Measurements from ENCODE around the gene RNU4-1.

RNU4-1 gene

DNA sequence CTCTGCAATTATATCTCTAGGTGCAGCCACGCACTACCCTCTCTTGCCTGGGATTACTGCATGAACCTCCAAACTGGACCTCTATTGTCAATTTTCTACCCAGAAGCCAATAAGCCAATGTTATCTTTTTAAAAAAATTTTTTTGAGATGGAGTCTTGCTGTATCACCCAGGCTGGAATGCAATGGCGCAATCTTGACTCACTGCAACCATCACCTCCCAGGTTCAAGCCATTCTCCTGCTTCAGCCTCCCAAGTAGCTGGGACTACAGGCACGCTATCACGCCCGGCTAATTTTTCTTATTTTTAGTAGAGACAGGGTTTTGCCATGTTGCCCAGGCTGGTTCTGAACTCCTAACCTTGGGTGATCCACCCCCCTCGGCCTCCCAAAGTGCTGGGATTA is 16.3 kb downstream of the RNU4-1 start:
- peaks cover 5% of the 10 kb centered on the region; the same call in 1 of the 2 replicates for H3K9me3 ChIP-seq (ENCODE audit: control insufficient read depth, insufficient read depth, low read length)
- H3K4me1 ChIP-seq (ENCODE audit: insufficient read depth, low read length) = no peaks in the 10 kb centered on the region
- H3K9ac ChIP-seq (ENCODE audit: low read depth, low read length) = no peak overlapping the region
- no peaks in the 10 kb centered on the region for H3K36me3 ChIP-seq (ENCODE audit: insufficient read depth, low read length)

DNA sequence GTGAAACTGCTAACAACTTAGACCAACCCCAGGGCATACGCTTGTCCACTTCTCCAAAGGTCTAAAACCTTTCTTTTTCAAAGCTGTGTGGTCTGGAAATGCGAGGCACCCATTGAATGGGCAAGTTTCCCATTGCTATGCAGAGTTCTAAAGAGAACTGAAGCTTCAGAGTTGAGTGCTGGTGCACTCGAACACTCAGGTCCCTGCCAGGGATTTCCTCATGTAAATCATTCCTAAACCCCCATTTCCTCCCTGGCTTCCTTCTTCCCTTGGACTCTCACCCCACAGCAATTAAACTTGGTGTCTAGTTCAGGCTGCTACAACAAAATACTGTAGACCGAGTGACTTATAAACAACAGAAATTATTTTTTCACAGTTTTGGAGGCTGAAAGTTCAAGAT is 25.3 kb downstream of the RNU4-1 start:
- H3K9ac ChIP-seq (ENCODE audit: low read depth, low read length) = no peak overlapping the region
- H3K4me1 ChIP-seq (ENCODE audit: insufficient read depth, low read length) = peaks cover 16% of the 10 kb centered on the region
- no peaks in the 10 kb centered on the region for H3K9me3 ChIP-seq (ENCODE audit: control insufficient read depth, insufficient read depth, low read length)
- H3K36me3 ChIP-seq (ENCODE audit: insufficient read depth, low read length) = peaks cover 10% of the 10 kb centered on the region

DNA sequence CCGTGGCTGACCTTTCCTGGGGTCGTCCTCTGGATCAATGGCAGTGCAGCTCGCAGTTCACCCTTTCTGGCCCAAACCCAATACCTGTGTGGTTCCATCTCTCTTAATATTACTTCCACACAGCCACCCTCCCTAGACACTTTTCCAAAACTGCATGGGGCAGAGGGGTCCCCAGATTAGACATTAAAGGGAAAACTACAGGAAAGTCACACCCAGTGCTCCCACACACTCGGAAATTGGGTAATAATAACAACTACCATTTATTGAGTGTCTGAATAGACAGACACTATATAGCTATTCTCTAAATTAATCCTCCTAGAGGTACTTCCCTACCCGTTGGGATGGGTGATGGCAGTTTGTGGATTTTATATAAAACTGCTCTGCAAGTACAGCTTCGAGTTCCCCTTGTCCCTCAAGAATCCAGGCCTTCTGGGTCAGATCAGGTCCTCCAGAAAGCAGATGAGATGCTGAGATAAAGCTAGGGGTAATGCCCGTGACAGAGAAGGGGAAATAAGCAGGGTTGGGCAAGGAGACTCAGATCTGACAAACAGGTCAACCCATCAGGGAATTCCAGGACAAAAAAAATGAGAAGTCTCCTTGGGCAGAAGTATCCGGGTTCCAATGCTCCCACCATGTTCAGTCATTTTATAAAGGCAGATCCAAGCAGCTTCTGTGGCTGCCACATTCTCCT is 26.7 kb downstream of the RNU4-1 start:
- Histone ChIP-seq H3K9ac (ENCODE audit: low read depth, low read length) (no peak overlapping the region), H3K4me1 (ENCODE audit: insufficient read depth, low read length) (peaks cover 25% of the 10 kb centered on the region), H3K36me3 (ENCODE audit: insufficient read depth, low read length) (peaks cover 12% of the 10 kb centered on the region), H3K9me3 (ENCODE audit: control insufficient read depth, insufficient read depth, low read length) (no peaks in the 10 kb centered on the region)

DNA sequence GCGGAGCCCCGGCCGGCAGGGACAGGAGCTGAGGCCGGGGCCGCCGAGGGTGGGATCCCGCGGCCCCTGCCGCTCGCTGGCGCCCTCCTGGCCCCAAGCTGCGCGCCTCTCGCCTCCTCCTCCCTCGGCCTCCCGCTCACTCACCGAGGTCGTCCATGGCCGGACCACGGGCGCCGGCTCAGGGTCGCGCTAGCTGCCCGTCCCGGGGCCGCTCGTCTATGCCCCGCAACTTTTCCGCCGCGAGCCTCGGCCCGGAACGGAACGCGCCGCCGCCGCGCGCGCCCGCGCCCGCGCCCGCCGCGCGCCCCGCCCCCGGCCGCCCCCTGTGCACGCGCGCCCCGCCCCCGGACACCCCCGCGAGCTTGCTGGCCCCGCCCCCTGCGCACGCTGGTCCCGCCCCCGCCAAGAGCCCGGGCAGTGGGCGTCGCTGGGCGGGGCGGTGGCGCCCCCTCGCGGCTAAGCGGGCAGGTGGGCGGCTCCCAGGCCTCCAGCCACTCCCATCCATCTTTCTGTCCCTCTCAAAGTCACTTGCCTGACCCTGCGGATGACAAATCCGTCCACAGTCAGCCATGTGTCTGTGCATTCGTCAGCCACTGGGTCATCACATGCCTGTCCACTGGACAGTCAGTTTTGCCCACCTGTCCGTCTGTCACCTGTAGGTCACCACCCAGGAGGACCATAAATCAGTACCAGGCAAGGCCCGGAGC is 27.4 kb downstream of the RNU4-1 start, which contains the start of gene PXN:
TSS of gene PXN (minus strand) at position 258 of the 707 bp plus-strand sequence. CDS start at position 157, 101 bp downstream.
- H3K4me1 ChIP-seq (ENCODE audit: insufficient read depth, low read length) = peaks cover 29% of the 10 kb centered on the region
- peak within 1 kb of the TSS; percentile 80 for H3K9ac ChIP-seq (ENCODE audit: low read depth, low read length)
- H3K36me3 ChIP-seq (ENCODE audit: insufficient read depth, low read length) = peaks cover 12% of the 10 kb centered on the region
- no peaks in the 10 kb centered on the region for H3K9me3 ChIP-seq (ENCODE audit: control insufficient read depth, insufficient read depth, low read length)

DNA sequence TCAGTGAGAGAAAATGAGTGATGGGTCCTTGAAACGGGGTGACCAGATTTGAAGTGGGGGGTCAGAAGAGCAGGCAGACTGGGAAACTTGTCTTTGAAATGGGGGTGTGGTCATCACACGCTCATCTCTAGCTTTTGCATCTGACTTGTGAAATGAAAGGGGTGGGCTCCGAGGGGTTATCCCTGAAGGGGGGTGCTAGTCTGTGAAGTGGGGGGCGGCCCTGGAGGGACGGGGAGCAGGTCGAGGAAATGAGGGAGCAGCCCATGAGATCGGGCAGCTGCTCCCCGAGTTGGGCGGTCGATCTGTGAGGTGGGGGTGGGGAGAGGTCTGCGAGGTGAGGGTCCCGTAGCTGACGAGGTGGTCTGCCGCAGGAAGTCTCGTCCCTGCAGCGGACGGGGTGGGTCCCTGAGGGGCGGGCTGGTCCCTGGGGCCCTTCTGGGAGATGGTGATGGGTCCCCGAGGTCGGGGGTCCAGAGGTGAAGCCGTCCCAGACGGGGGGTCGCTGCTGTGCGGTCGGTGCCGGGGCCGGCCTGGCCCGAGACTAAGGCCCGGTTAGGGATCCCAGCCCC is 28.0 kb downstream of the RNU4-1 start:
- Histone ChIP-seq H3K4me1 (ENCODE audit: insufficient read depth, low read length) (peaks cover 29% of the 10 kb centered on the region), H3K9ac (ENCODE audit: low read depth, low read length) (peak overlapping the region; percentile 80), H3K9me3 (ENCODE audit: control insufficient read depth, insufficient read depth, low read length) (no peaks in the 10 kb centered on the region), H3K36me3 (ENCODE audit: insufficient read depth, low read length) (peaks cover 12% of the 10 kb centered on the region)

DNA sequence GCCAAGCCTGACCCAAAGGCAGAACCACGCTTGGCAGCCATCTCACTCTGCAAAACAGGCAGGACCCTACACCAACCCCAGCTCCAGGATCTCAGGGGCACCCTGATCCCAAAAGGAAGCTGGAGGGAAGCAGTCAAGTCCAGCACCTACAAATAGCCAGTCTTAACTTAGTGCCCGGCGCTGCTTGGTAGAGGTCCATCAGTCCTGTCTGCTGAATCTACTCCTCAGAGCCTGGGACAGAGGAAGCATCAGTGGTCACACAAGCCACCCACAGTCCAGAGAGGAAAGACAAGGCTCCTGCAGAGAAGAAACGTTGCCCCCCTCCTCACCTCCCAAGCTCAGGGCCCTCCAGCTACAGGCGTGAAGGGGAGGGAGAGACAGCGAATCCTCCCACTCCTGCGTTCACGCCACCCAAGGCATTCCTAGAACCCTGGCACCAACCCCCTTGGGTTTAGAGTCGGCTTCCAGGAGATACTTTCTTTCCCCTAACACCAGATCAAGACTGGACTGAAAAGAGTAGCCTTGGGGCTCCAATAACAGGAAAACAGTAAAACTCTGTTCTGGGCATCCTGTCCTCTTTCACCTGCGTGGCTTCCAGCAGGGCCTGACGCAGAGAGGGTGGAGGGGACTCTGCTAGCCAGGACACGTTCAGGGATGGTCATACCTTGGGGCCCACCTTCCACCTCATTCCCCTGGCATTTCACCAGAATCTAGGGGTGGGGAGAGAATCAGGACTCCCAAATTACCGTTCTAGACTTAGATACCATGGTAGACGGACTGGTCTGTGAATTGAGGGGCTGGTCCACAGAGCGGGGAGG is 28.7 kb downstream of the RNU4-1 start:
- Histone ChIP-seq H3K9ac (ENCODE audit: low read depth, low read length) (peak overlapping the region; percentile 80), H3K36me3 (ENCODE audit: insufficient read depth, low read length) (peaks cover 12% of the 10 kb centered on the region), H3K9me3 (ENCODE audit: control insufficient read depth, insufficient read depth, low read length) (no peaks in the 10 kb centered on the region), H3K4me1 (ENCODE audit: insufficient read depth, low read length) (peaks cover 35% of the 10 kb centered on the region)

DNA sequence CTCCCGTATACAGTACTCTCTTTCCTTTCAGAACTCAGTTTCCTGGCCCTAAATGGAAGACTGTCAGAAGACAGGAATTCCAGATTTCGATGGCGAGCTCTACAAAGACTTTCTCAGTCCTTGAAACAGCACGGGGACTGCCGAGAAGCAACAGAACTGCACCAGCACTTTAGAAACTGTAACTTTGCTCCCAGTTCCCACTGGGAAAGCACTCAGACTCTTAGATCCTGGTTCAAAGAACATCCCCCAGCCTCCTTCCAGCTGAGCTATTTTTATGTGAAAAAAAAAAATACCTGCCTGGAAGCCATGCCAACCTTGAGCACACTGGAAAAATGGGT is 29.3 kb downstream of the RNU4-1 start:
- Histone ChIP-seq H3K36me3 (ENCODE audit: insufficient read depth, low read length) (peaks cover 12% of the 10 kb centered on the region), H3K4me1 (ENCODE audit: insufficient read depth, low read length) (peaks cover 37% of the 10 kb centered on the region), H3K9me3 (ENCODE audit: control insufficient read depth, insufficient read depth, low read length) (no peaks in the 10 kb centered on the region), H3K9ac (ENCODE audit: low read depth, low read length) (peak overlapping the region; percentile 80)

DNA sequence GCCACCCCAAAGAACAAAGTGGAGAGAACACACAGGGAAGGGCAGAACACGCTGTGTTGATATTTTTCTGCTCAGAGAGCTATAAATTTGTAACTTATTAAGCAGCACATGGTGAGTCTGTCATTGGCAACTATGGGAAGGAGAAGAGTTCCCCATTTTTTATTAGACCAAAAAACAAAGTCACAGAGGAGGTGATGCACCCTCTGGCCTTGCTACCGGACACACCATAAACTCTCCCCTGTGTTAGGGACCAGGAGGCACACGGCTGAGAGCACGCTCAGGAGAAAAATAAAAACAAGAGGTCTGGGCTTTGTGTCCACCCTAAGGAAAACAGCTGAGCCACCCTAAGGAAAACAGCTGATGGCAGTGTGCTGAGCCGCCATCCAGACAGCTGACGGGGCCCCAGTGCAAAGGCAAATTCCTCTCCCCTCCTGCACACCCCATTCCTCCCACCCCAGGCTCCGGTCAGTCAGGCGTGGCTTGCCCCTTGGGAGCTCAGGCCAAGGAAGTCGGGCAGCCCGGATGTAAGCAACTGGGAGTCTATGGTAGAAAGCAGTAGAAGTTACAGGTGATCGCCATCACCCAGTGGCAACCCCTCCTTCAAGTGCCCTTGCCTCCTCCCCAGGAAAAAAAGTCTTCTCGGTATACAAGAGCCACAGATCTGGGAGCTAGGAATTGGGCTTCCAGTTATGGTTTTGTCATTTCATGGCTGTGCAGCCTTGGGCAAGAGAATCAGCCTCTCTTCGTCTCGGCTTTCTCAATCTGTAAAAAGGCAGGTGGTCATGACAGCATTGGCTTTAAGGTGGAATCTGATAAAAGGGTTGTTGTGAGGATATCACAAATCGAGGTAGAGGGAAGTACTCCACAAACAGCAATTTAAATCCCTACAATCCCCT is 29.9 kb downstream of the RNU4-1 start:
- Histone ChIP-seq H3K9me3 (ENCODE audit: control insufficient read depth, insufficient read depth, low read length) (no peaks in the 10 kb centered on the region), H3K4me1 (ENCODE audit: insufficient read depth, low read length) (peaks cover 40% of the 10 kb centered on the region), H3K9ac (ENCODE audit: low read depth, low read length) (peak overlapping the region; percentile 34), H3K36me3 (ENCODE audit: insufficient read depth, low read length) (peaks cover 12% of the 10 kb centered on the region)

DNA sequence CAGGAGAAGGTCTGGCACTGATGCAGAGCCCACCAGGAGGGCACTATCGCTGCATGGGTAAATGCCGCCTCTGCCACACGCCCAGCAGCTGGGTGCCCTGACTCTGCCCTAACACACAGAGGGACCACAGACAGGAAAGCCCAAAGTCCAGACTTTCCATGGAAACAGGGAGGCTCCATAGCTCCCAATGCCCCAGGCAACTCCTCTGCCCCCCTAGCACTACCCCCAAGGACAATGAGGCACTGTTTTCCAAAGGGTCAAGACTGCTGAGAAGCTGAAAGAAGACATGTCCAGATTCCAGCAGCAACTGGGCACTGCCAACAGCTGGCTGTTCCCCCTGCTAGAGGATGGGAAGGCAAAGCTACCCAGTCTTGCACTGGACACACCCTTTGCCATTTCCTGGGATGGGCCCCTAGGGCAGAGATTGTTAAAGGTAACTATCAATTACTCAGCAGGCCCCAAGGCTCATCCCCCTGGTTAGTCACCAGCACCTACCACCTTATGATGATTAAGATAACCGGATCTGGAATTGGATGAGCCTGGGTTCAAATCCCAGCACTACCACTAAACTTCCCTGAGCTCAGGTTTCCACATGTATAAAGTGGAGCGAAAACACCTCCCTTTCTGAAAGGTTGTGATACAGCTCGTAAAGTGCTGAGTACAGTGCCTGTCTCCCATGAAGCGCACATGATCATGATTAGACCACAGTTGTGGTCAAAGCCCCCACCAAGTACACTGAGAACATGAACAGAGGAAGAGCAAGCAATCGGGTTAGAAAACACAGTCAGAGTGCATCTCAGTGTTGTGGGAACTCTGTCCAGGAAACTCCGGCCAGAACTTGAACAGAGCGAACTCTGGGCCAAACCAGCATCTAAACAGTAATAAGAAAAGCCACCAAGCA is 30.8 kb downstream of the RNU4-1 start:
- H3K9ac ChIP-seq (ENCODE audit: low read depth, low read length) = 0 out of 2 replicates have a peak overlapping the region, but pooled peaks have one; percentile 6
- H3K4me1 ChIP-seq (ENCODE audit: insufficient read depth, low read length) = peaks cover 49% of the 10 kb centered on the region

DNA sequence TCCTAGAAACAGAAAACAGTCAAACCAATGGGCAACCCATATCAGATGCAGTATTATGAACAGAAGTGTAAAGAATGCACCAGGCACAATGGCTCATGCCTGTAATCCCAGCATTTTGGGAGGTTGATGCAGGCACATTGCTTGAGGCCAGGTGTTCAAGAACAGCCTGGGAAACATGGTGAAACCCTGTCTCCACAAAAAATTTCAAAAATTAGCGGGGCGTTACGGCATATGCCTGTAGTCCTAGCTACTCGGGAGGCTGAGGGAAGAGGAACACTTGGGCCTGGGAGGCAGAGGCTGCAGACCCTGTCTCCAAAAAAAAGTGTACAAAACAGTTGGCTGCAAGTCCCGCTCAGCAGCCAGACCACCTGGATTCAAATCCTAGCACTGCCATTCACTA is 32.4 kb downstream of the RNU4-1 start:
- Histone ChIP-seq H3K9ac (ENCODE audit: low read depth, low read length) (no peak overlapping the region), H3K4me1 (ENCODE audit: insufficient read depth, low read length) (peaks cover 46% of the 10 kb centered on the region), H3K9me3 (ENCODE audit: control insufficient read depth, insufficient read depth, low read length) (no peaks in the 10 kb centered on the region), H3K36me3 (ENCODE audit: insufficient read depth, low read length) (peaks cover 12% of the 10 kb centered on the region)

More for the DNA sequence above, 30.8 kb downstream of the RNU4-1 start:
- H3K9me3 ChIP-seq (ENCODE audit: control insufficient read depth, insufficient read depth, low read length) = no peaks in the 10 kb centered on the region
- H3K36me3 ChIP-seq (ENCODE audit: insufficient read depth, low read length) = peaks cover 12% of the 10 kb centered on the region

DNA sequence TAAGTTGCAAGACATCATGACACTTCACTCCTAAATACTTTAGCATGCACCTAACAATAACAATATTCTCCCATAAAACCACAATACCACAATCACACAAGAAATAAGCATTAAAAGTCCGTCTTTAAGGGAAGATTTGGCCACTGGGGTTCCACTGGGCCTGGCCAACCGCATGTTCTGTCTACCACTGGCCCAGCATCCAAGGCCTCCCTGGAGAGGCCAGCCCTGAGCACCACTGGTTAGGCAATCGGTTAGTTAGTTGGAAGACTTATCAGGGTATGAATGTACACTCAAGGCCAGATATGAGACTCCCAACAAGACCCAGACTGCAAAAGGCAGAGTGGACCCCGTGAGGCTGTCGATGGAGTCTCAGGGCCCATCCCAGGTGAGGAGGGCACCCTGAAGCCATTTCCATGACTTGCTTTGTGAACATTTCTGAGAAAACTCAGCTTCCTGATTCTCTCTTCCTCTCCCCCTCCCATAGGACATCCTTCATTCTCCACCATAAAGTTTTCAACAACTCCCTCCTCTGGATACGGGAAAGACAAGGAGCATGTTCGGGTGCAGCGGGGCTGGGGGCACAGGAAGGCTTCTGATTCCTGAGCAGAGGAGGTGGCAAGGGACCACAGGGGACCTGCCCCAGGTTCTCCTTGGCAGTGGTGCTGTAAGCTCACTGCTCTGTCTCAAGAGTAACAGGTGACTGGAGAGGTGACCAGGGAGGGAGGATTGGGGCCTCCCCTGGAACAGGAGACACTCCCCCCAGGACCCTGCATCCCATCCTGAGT is 33.4 kb downstream of the RNU4-1 start:
- Histone ChIP-seq H3K9me3 (ENCODE audit: control insufficient read depth, insufficient read depth, low read length) (no peaks in the 10 kb centered on the region), H3K9ac (ENCODE audit: low read depth, low read length) (no peak overlapping the region), H3K4me1 (ENCODE audit: insufficient read depth, low read length) (peaks cover 46% of the 10 kb centered on the region), H3K36me3 (ENCODE audit: insufficient read depth, low read length) (peaks cover 12% of the 10 kb centered on the region)

DNA sequence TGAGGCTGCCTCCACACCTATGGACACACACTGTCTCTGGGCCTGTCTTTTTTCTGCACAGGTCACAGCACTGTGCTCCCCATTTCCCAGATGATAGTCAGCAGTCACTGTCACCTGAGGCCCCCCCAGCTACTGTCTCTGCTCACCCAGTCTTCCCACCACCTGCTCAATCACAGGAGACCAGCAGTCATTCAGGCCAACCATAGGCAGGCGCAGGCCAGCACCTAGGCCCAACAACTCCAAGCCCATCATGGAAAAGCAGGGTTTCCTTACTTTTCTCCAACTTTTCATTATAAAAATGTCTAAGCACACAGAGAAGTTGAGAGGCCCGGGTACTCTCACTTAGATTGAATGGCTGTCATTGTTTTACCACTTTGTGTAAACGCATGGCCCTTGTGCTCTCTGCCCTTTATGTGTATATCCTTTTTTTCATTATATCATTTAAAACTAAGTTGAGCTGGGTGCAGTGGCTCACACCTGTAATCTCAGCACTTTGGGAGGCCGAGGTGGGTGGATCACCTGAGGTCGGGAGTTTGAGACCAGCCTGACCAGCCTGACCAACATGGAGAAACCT is 34.6 kb downstream of the RNU4-1 start:
- Histone ChIP-seq H3K9ac (ENCODE audit: low read depth, low read length) (no peak overlapping the region), H3K4me1 (ENCODE audit: insufficient read depth, low read length) (peaks cover 41% of the 10 kb centered on the region), H3K36me3 (ENCODE audit: insufficient read depth, low read length) (peaks cover 6% of the 10 kb centered on the region), H3K9me3 (ENCODE audit: control insufficient read depth, insufficient read depth, low read length) (no peaks in the 10 kb centered on the region)

Data from ES-I3 (cell line).